Pulmonary artery endothelial cell (primary cell): Measurements from ENCODE around the gene RAD51B. TPM values are rescaled to one million over a fixed set of nuclear protein-coding genes. Genes with fewer than 3 reads are reported as not detected.

Experiments used
- DNase-seq: peaks from one replicate; pipeline ENCODE4 v3.0.0-alpha.2; 2011; ENCODE audit warnings: low read depth, low spot score
- total RNA-seq: library from RNA; depleted of rRNA; stranded (reverse); fragments of >200 nt; gene quantifications from 2 replicates; pipeline ENCODE4 v1.2.3, GENCODE V29; 2014

RAD51B gene
- total RNA-seq, 1 donor from 2014 or later, result 9.8 TPM

DNA sequence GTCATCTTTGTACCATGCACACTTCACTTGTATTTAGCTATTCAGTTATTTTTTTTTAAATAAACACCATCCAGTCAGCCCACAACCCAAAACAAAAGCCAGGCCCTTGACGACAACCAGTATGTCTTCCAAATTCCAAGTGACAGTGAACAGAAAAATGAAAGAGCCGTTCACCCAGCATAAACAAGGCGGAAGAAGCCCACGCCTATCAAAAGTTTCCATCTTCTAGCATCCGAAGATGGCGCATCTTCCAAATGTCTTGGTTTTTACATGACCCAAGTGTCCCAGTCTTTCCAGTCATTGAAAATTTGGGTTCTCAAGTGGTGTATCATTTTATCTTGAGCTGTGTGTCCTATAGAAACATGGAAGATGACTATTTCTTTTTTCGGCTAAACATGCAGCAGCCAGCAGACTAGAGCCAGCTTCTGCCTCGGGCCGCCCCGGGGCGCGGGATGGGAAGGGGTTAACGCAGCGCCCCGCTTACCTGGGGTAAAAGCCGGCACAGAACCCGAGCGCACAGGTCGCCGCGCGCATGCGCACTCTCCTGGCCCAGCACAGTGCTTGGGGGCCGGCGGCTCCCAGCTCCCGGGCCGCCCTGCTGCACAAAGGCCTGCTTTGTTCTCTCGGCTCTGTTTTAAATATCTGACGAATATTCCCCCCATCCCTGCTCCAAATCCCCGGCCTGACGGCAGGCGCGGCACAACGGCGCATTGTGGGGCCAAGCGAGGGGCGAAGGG is 808.5 kb downstream of the RAD51B start:
- no peak for DNase-seq

DNA sequence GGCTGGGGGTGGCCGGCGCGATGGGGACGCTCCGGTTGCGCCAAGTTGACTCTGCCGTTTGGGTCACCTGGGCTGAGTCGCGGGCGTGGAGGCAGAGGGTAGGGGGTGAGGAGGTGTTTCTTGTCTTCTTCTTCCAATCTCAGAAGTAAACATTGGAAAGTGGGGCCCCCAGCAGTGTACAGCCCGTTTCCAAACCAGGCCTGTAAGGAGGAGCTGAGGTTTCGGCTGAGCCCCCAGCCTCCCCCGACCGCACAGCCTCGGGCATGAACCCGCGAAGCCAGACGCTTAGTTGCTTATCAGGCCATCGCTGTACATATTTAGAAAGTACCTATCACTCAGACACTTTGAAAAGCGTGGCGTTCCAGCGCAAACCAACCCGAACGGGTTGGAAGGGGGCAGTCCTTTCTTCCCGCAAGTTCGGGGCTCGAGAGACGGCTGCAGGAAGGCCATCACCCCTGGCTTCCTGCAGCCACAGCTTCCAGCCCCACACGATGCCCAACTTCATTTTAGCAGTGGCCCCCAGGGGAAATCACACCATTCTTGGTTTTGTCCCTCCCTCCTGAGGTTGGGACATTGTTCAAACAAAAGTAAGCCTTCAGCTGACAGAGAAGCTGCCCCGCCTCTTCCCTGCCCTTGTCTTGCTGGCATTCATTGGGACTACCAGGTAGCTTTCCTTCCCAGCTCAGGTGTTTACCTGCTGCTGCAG is 809.2 kb downstream of the RAD51B start:
- no peak for DNase-seq

DNA sequence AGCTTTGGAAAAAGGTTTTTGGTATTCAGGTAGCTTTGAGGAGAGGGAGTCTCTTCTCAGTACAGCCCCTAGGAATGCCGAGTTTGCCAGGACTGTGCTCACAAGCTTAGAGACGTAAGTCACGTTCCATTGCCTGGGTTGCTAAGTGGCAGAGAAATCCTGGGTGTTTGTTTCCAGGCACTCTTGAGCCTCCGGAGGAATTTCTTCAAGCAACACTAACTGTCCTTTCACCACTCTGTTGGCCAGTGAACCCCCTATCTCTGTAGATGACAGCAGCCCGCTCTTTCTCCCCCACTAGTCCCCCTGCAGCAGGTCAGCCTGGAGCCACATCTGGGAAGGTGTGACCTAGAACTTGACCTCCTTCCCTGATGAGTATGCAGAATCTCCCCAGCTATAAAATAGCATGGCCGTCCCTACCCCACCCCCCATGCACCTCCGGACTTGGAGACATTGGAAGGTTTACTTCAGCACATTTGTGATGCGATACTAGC is 810.5 kb downstream of the RAD51B start:
- no peak for DNase-seq

DNA sequence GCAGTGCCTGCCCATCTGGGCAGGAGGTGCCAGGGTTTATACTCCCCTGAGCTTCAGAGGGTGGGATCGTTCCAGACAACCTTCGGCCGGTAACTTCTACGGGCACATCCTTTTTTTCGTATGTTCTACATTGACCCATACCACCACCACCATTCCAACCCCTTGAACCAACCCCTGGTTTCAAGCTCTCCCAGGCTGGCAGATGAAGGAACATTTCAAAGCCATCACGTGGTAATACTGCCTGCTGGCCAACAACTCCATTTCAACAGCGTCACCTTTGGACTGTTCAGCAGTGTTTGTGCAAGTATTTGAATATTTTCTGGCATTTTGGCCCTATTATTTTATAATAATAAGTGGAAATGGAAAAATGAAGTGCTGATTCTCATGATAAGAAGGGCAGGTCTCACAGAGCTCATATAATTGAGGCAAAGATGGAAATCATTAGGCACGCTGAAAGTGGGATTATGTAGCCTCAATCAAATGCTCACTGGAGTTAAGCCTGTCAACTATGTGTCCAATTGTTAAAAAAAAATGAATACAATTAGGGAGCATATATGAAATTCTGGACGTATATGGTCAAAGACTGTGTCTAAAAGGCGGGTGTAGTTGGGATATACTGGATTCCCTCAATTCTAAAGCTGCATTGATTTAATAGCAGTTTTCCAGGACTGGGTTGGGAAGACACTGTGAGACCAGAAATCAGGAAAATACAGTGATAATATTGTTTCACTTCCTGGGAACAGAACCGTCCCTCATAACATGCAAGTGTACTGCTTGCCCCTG is 811.2 kb downstream of the RAD51B start:
- no peak for DNase-seq

DNA sequence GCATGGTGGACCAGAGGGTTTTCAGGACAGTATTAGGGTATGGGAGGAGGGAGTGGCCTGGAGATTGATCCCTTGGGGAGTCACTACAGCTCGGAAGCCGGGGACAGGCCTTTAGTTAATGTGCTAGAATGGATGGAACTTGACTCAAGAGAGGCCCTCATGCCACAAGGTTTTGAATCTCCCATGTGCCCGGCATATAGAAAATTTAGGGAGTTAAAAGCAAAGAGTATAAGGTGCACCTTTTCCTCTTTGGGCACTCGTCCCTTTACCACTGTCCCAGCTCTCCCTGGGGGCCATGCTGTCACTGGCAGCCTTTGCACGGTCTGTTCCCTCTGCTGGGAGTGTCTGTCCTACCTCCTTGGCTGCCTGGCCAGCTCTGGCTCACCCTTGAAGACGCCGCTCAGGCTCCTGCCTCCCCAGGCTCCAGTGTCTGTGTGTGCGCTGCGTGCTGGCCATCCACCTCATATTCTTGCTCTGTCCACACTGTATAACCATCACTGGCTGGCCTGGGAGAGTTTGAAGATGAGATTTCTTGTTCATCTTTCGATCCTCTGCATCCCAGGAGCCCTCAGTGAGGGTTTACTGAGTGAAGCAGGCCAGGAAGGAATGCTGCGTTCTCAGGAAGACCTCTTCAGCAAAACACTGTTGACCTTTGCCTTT is 811.9 kb downstream of the RAD51B start:
- no peak for DNase-seq

DNA sequence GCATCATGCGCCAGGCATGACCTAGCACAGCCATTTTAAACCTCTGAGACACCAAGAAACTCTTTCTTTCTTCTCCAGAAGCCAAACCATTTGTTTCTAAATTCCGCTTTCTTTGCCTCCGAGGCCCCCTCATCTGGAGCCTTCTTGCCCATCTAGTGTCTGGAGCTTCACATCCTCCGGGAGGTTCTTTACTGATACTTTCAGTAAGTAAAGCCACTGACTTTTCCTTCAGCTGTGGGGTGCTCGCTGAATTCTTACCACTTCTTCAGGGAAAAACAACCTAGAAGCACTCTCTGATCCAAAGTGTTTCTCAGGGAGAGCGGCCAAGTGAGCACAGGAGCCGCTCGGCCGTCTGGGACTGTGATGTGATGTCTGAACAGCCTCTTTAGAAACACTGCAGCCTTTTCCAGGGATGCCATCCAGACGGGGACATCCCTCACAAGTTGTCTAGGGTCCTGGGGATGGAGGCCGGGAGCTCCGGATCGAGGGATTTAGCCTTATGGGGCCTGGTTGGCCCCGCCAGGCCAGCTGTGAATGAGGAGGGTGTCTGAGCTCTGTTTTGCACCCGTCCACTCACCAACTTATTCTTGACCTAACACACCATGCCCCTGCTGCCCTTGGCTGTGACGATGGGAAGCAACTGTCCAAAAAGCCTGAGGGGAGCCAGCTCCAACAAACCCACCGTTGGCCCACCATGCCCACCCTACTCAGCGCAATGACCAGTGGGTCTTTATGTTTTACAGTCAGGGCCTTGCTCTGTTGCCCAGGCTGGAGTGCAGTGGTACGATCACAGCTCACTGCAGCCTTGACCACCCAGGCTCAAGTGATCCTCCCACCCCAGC is 812.7 kb downstream of the RAD51B start:
- no peak for DNase-seq

DNA sequence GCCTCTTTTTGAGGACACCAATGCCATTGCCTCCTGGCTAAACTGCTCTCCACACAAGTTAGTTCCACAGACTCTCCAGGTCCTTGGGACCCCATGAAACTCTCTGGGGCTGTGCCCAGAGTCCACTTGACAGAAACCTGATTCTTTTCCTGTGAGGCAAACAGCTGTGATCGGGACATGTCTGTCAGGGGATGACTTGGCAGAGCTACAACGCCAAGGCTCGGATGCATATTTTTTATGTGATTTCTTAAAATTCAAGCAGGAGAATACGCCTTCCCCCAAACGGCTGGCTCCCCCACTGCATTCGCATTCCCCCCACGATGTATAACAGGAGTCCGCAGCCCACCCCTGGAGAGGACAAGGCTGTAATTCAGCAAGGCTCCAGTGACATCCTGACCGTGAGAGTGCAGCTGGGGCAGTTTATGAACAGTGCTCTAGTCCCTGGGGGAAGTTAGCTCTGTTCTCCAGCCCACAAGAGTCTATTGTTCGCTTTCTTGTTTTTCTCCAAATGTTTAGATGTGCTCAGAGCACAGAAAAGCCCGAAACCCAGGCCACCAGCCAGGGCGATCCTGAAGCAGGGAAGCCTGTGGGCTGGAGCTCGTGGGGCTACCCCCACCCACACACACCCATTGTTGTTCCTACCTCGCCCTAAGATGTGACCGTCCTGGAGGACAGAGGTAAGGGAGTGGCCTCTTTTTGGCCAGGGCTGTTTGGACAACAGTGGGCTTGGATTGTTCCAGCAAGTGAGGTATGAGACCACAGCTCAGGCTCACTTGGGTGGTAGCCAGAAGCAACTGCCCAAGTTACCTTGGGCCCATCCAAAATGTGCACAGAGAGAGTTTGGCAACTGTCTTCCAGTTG is 813.8 kb downstream of the RAD51B start:
- no peak for DNase-seq

DNA sequence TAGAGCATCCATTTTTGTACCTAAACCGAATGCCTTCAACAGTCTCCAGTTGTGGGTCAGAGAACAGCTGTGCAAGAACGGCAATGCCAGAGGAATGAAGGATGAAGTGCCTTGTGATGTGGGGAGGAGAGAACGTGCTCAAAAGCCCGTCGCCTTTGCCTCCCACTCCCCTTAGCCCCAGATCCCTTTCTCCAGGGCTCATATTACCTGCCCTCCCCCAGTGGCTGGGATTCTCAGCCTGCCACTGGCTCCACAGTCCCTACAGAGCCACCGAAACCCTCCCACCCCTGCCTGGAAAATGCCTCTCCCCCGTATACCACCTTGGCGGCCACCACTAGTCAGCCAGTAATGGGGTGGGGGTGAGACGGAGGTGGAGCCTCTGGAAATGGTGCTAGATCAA is 814.8 kb downstream of the RAD51B start:
- no peak for DNase-seq

DNA sequence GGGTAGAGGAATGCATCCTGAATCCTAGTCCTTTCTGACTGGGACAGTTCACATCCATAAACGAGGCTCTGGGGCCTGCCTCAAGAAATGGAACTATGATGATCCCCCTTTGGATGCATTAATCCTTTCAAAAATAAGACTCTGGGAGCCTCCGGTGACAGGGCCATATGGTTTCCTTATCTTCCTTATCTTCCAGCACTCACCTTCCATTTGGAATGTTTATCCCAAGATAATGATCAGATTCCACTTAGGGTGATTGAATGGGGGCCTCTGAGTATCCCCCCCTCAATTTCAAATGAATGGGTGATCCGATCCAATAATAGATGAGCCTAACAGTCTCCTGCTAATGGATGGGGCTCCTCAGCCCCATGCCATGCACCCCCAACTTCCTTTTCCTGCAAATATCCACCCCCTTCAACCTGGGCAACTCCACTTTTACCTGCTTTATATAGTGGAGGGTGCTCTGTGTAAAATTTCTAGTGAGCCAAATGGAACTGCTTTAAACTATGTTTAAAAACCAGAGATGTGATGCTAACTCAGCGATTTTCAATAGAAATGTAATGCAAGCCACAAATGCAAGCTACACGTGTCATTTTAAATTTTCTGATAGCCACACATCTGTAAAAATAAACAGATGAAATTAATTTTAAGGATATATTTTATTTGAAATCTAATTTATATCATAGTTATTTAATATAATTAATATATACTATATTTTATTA is 815.5 kb downstream of the RAD51B start:
- DNase-seq, result no peak

DNA sequence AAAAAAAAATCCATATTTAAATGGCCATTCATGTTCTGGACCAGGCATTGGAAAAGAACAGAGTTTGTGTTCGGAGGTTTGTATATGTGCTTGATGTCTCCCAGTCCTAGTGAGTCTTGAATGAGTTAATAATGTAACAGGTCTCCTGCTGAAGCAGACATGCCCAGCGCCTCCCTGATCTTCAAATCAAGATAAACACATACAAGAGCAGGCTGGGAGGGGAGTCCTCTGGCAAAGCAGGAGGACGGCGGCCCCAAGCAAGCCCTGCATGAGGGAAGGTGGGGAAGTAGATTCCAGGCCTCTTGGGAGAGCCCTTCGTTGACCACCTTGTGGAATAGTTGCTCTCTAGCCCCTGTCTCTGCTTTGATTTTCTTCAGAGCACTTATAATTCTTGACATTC is 817.0 kb downstream of the RAD51B start:
- no peak for DNase-seq

DNA sequence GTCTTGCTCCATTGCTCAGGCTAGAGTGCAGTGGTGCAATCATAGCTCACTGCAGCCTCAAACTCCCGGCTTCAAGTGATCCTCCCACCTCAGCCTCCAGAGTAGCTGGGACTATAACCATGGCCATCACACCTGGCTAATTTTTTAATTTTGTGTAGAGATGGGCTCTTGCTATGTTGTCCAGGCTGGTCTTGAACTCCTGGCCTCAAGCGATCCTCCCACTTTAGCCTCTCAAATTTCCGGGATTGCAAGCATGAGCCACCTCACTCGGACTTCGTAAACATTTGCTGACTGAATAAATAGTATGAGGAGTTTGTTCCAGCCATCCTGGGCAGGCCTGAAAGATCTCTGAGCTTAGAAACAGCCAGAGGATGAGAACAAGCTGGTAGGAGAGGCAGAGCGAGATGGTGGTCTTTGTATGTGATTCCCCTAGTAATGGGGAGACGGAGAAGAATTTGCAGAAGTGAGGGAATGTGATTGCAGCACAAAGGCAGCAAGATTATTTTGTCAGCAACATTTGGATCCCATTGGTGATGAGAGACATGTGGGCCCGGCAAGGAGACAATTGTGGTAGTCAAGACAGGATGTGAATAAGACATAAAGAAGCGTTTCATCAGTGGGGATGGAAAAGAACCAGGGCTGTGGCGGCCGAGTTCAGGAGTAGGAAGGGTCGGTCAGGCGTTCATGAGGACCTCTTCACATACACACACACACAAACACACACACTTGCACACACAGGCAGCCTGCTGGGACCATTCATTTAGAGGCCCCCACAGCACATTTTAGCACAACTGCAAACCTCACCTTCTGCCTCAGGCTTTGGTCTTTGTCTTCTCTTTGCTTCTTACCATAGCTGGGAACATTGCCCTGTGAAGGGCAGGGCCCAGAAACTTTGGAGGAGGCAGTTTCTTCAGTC is 817.8 kb downstream of the RAD51B start:
- DNase-seq, result no peak

DNA sequence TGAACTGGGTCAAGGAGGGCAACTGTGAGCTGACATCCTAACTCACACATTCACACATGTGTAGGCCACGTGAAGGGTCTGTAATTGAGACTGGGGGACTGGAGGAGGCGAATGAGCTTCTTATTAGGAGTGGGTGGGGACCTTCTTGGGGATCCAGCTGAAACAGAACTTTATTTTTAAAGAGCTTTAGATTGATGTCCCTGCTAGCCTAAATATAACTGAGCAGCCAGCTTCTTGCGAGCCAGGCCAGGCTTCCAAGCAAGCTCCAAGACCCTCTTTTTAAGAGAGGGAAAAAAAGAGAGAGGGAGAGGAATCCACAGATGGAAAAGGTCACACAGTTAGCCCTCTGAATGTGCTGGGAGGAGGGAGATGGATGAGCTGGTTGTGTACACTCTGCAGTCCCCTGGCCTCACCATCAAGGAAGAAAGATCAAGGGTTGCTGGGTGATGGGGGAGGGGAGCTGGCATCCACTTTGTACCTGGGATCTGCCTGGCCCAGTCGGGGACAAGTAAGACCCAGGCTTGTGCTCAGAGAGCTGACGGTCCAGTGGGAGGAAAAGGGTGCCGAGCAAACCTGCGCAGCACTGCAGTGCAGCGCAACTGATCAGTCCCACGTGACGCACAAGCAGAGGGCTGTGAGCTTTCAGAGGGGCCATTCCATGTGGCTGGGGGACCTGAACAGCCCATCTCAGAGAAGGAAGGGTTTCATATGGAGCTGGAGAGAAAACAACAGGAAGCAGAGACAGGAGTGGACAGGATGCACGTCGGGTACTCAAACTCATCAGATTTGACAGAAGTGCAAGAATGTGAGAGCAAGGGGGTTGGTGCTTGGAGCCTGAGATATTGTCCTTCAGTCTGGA is 818.8 kb downstream of the RAD51B start:
- no peak for DNase-seq

DNA sequence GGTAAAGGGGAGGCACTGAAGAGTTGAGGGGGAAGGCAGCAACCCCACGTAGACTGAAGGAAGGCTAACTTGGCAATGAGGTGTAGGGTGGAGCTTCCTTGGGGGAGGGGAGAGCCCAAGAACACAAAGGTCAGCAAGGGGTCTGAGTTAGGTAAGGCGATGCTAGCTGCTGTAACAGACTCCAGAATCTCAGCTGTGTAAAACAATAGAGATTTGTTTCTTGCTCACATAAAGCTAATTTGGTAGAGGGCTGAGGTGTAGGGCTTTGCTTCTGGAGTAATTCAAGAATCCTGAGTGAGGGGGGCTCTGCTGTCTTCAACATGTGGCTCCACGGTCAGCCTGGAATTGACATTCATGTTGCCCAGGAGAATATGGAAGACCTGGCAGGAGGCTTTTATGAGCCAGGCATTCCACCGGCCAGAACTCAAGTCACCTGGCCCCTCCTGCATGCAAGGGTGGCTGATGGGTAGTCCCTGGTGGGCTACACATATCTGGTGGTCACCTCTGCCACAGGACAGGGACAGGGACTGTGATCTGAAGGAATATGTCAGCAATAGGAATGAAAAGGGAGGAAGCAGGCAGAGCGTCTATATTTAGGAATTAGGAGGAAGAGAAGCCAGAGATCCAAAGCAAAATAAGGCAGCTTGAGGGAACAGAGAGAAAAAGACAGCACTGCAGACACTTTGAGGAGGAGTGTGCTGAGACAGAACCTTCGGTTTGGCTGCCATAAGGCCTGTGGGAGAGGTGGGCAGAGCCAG is 819.6 kb downstream of the RAD51B start:
- DNase-seq, result no peak

DNA sequence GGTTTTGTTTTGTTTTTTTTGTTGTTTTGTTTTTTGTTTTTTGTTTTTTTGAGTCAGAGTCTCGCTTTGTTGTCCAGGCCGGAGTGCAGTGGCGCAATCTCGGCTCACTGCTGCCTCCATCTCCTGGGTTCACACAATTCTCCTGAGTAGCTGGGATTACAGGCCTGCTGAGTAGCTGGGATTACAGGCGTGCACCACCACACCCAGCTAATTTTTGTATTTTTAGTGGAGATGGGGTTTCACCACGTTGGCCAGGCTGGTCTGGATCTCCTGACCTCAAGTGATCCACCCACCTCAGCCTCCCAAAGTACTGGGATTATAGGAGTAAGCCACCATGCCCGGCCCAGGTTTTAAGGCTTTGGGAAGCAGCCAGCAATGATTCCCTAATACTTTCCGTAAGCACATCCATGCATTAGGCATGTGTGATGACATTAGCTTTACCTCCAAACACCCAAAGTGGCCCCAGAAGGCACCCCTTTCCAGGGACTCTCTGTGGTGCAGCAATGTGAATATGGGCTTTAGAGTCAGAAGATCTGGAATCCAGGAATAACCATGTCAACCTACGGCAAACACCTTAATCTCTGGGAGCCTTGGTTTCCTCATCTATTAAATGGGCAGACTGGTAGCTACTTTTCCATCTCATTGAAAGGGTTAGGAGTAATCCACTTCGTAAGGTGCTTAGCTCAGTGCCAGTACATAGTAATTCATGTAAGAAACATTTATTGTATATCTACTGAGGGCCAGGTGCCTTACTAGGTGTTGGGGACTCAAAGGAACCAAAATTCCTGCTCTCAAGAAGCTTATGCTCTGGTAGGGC is 820.4 kb downstream of the RAD51B start:
- DNase-seq, result no peak

DNA sequence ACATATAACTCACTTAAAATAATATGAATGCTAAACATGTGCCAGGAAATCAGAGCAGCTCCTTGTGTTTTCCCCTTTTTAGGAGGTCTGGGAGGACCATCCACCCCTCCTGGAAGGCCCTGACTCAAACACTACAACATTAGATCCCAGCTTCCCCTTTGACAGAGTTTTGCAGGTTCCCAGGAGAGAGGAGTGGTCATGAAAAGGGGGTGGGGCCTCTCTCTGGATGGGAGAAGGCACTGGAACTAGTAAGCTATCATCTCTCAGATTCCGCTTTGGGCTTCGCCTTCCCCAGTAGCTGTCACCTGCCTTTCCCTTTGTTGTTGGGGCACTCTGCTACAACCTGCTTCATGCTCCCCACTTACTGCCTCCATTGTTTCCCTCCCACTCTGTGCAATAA is 824.1 kb downstream of the RAD51B start:
- no peak for DNase-seq
